ENCODE results near the gene HLA-B.

Gene HLA-B

GRCh38 chr6:31351033-31351380 is 6.0 kb downstream of the HLA-B start:
- TF ChIP-seq LEF1 (IDR thresholded peaks at IDR 0.05; ENCODE audit: borderline replicate concordance) = no peak
- TF ChIP-seq BHLHE40 (IDR thresholded peaks at IDR 0.05; ENCODE audit: borderline replicate concordance) = no peak
- TF ChIP-seq ARNT (IDR thresholded peaks at IDR 0.05) = no peak
- no peak for TF ChIP-seq SUZ12 (IDR thresholded peaks at IDR 0.05)
- TF ChIP-seq PKNOX1 (IDR thresholded peaks at IDR 0.05) = no peak
- no peak for TF ChIP-seq HDGF (IDR thresholded peaks at IDR 0.05; ENCODE audit: borderline replicate concordance)
- no peak for TF ChIP-seq CTBP1 (IDR thresholded peaks at IDR 0.05; ENCODE audit: borderline replicate concordance)
- TF ChIP-seq FOXM1 (IDR thresholded peaks at IDR 0.05; ENCODE audit: borderline replicate concordance) = no peak
- TF ChIP-seq FOXK2 (IDR thresholded peaks at IDR 0.05) = no peak
- TF ChIP-seq SP1 (IDR thresholded peaks at IDR 0.05) = no peak
- no peak for TF ChIP-seq TARDBP (IDR thresholded peaks at IDR 0.05)
- no peak for TF ChIP-seq FOXA1 (IDR thresholded peaks at IDR 0.05)
- no peak for TF ChIP-seq L3MBTL2 (conservative IDR thresholded peaks at IDR 0.05)
- no peak for TF ChIP-seq NFRKB (IDR thresholded peaks at IDR 0.05)
- TF ChIP-seq ELF4 (IDR thresholded peaks at IDR 0.05) = no peak
- TF ChIP-seq ZNF384 (IDR thresholded peaks at IDR 0.05) = no peak
- CTCF ChIA-PET = no interaction called here
- POLR2A ChIA-PET = no interaction called here
- DNase-seq (ENCODE audit: extremely low spot score) = no peak

- ChIA-PET CTCF (no interaction called here), POLR2A (no interaction called here)
- no peak for DNase-seq (ENCODE audit: extremely low spot score)
- TF ChIP-seq PKNOX1 (IDR thresholded peaks at IDR 0.05) (no peak), NFRKB (IDR thresholded peaks at IDR 0.05) (no peak), HDGF (IDR thresholded peaks at IDR 0.05; ENCODE audit: borderline replicate concordance) (no peak), TARDBP (IDR thresholded peaks at IDR 0.05) (no peak), SUZ12 (IDR thresholded peaks at IDR 0.05) (no peak), FOXA1 (IDR thresholded peaks at IDR 0.05) (no peak), ELF4 (IDR thresholded peaks at IDR 0.05) (no peak), BHLHE40 (IDR thresholded peaks at IDR 0.05; ENCODE audit: borderline replicate concordance) (no peak), LEF1 (IDR thresholded peaks at IDR 0.05; ENCODE audit: borderline replicate concordance) (no peak), ARNT (IDR thresholded peaks at IDR 0.05) (no peak)
Observed at GRCh38 chr6:31350196-31351032, 6.6 kb downstream of the HLA-B start.

GRCh38 chr6:31349301-31349700 is 7.7 kb downstream of the HLA-B start:
- ChIA-PET POLR2A (interaction anchor here (0.7 kb wide), 1 partner anchor 478 kb away, joined by 3 read pairs; the partner anchor contains the start of gene HSPA1B), CTCF (no interaction called here)
- no peak for TF ChIP-seq L3MBTL2 (conservative IDR thresholded peaks at IDR 0.05)
- no peak for TF ChIP-seq FOXM1 (IDR thresholded peaks at IDR 0.05; ENCODE audit: borderline replicate concordance)
- TF ChIP-seq SUZ12 (IDR thresholded peaks at IDR 0.05) = no peak
- no peak for TF ChIP-seq BHLHE40 (IDR thresholded peaks at IDR 0.05; ENCODE audit: borderline replicate concordance)
- TF ChIP-seq ARNT (IDR thresholded peaks at IDR 0.05) = no peak
- no peak for TF ChIP-seq PKNOX1 (IDR thresholded peaks at IDR 0.05)
- DNase-seq (ENCODE audit: extremely low spot score) = no peak

GRCh38 chr6:31345026-31345730 is 11.8 kb downstream of the HLA-B start:
- CTCF ChIA-PET = no interaction called here
- DNase-seq (ENCODE audit: extremely low spot score) = no peak
- no peak for TF ChIP-seq TARDBP (IDR thresholded peaks at IDR 0.05)
- TF ChIP-seq CTBP1 (IDR thresholded peaks at IDR 0.05; ENCODE audit: borderline replicate concordance) = no peak
- no peak for TF ChIP-seq SUZ12 (IDR thresholded peaks at IDR 0.05)
- TF ChIP-seq PKNOX1 (IDR thresholded peaks at IDR 0.05) = no peak
- no peak for TF ChIP-seq BHLHE40 (IDR thresholded peaks at IDR 0.05; ENCODE audit: borderline replicate concordance)
- TF ChIP-seq ELF4 (IDR thresholded peaks at IDR 0.05) = no peak
- POLR2A ChIA-PET = no interaction called here

GRCh38 chr6:31340228-31340627 is 16.8 kb downstream of the HLA-B start:
- CTCF ChIA-PET = no interaction called here
- DNase-seq (ENCODE audit: extremely low spot score) = no peak

More at GRCh38 chr6:31340228-31340627, 16.8 kb downstream of the HLA-B start:
- no peak for TF ChIP-seq FOXA1 (IDR thresholded peaks at IDR 0.05)
- no peak for TF ChIP-seq HDGF (IDR thresholded peaks at IDR 0.05; ENCODE audit: borderline replicate concordance)
- no peak for TF ChIP-seq L3MBTL2 (conservative IDR thresholded peaks at IDR 0.05)
- TF ChIP-seq FOXK2 (IDR thresholded peaks at IDR 0.05) = no peak
- TF ChIP-seq LEF1 (IDR thresholded peaks at IDR 0.05; ENCODE audit: borderline replicate concordance) = no peak
- no peak for TF ChIP-seq SUZ12 (IDR thresholded peaks at IDR 0.05)
- TF ChIP-seq SP1 (IDR thresholded peaks at IDR 0.05) = no peak
- no peak for TF ChIP-seq CTBP1 (IDR thresholded peaks at IDR 0.05; ENCODE audit: borderline replicate concordance)
- TF ChIP-seq ARNT (IDR thresholded peaks at IDR 0.05) = no peak
- POLR2A ChIA-PET = no interaction called here
